IMR-90 (cell line): Measurements from ENCODE around the gene FGF2. TPM values are rescaled to one million over a fixed set of nuclear protein-coding genes. Genes with fewer than 3 reads are reported as not detected.

ENCODE experiments used
- ATAC-seq: fragments of 200-7000 bp; cut with Tn5 transposase; 2 replicates; pipeline ENCODE4 v1.9.1; 2020; ENCODE audit warnings: low read depth, mild to moderate bottlenecking, moderate library complexity
- BruUV-seq: library from RNA; stranded (reverse); fragments of 400-500 nt; replicated peaks from 2 replicates; lab custom pipeline; 2021; lab: Mats Ljungman, UMichigan
- CTCF ChIA-PET: fragments of 300-600 bp; formaldehyde crosslinking; extraction: SDS; loops from one replicate; lab custom pipeline; 2021; ENCODE audit warnings: antibody characterized with exemption; lab: Yijun Ruan, JAX
- POLR2A ChIA-PET: fragments of 300-600 bp; sonication (Branson Sonifier 250); formaldehyde crosslinking; loops from one replicate; lab custom pipeline; 2022; ENCODE audit warnings: antibody characterized with exemption; ENCODE audit not compliant: unreplicated experiment; lab: Charles Lee
- DNase-seq: peaks from one replicate; pipeline ENCODE4 v3.0.0; 2013
- H2AFZ ChIP-seq: replicated peaks from 2 replicates; pipeline ENCODE3; 2013; ENCODE audit warnings: low read length, mild to moderate bottlenecking; ENCODE audit not compliant: poor library complexity
- H2AK5ac ChIP-seq: 2 replicates; pipeline ENCODE4 v1.6.1; 2013; ENCODE audit warnings: low read depth, low read length, inconsistent platforms
- H2AK9ac ChIP-seq: replicated peaks from 2 replicates; pipeline ENCODE3; 2013; ENCODE audit warnings: mild to moderate bottlenecking, low read depth, low read length, moderate library complexity; ENCODE audit not compliant: poor library complexity
- H2BK120ac ChIP-seq: 2 replicates; pipeline ENCODE4 v1.6.1; 2013; ENCODE audit warnings: low read depth, low read length, inconsistent platforms
- H2BK15ac ChIP-seq: 3 replicates; pipeline ENCODE4 v1.6.1; 2013; ENCODE audit warnings: low read depth, low read length, inconsistent platforms
- H2BK20ac ChIP-seq: 2 replicates; pipeline ENCODE4 v1.6.1; 2013; ENCODE audit warnings: low read depth, mild to moderate bottlenecking, inconsistent platforms, low read length, moderate library complexity
- H2BK5ac ChIP-seq: 2 replicates; pipeline ENCODE4 v1.6.1; 2013; ENCODE audit warnings: mild to moderate bottlenecking, low read depth, low read length, inconsistent platforms; ENCODE audit not compliant: poor library complexity, severe bottlenecking
- H3K14ac ChIP-seq: replicated peaks from 2 replicates; pipeline ENCODE4 v1.6.1; 2013; ENCODE audit warnings: low read depth, low read length, inconsistent platforms
- H3K18ac ChIP-seq: 2 replicates; pipeline ENCODE4 v1.6.1; 2013; ENCODE audit warnings: low read depth, low read length, control low read depth
- H3K23ac ChIP-seq: 2 replicates; pipeline ENCODE4 v1.6.1; 2013; ENCODE audit warnings: low read depth, low read length, inconsistent platforms
- H3K27ac ChIP-seq: 2 replicates; pipeline ENCODE4 v1.5.1; 2013; ENCODE audit warnings: mild to moderate bottlenecking, control low read depth, low read length; ENCODE audit not compliant: insufficient read depth
- H3K27me3 ChIP-seq: 2 replicates; pipeline ENCODE4 v1.6.1; 2013; ENCODE audit warnings: low read length; ENCODE audit not compliant: control insufficient read depth, insufficient read depth
- H3K36me3 ChIP-seq: 2 replicates; pipeline ENCODE4 v1.6.1; 2013; ENCODE audit warnings: low read length, mixed read lengths; ENCODE audit not compliant: control insufficient read depth, insufficient read depth
- H3K4ac ChIP-seq: 2 replicates; pipeline ENCODE4 v1.6.1; 2013; ENCODE audit warnings: low read depth, low read length, inconsistent platforms
- H3K4me1 ChIP-seq: 2 replicates; pipeline ENCODE4 v1.6.1; 2013; ENCODE audit warnings: low read length, mixed read lengths; ENCODE audit not compliant: control insufficient read depth, insufficient read depth
- H3K4me2 ChIP-seq: 2 replicates; pipeline ENCODE4 v1.6.1; 2013; ENCODE audit warnings: low read depth, mild to moderate bottlenecking, control low read depth, low read length, moderate library complexity
- H3K4me3 ChIP-seq: 2 replicates; pipeline ENCODE4 v1.5.1; 2013; ENCODE audit warnings: low read depth, mild to moderate bottlenecking, control low read depth, low read length, moderate library complexity; ENCODE audit not compliant: insufficient read depth
- H3K56ac ChIP-seq: 2 replicates; pipeline ENCODE4 v1.6.1; 2013; ENCODE audit warnings: low read length, inconsistent platforms; ENCODE audit not compliant: insufficient read depth; ENCODE audit errors: extremely low read depth
- H3K79me1 ChIP-seq, 2 experiments: 2 replicates each; pipeline ENCODE4 v1.6.1; 2013; ENCODE audit warnings: low read length in 2 of 2, inconsistent platforms in 1 of 2, low read depth in 1 of 2
- H3K9ac ChIP-seq: 2 replicates; pipeline ENCODE4 v1.6.1; 2013; ENCODE audit warnings: low read depth, low read length, control low read depth
- H3K9me1 ChIP-seq: 2 replicates; pipeline ENCODE4 v1.6.1; 2013; ENCODE audit warnings: low read length, inconsistent platforms; ENCODE audit not compliant: insufficient read depth
- H3K9me3 ChIP-seq: 2 replicates; pipeline ENCODE4 v1.6.1; 2013; ENCODE audit warnings: low read length; ENCODE audit not compliant: control insufficient read depth, insufficient read depth
- H4K20me1 ChIP-seq: 2 replicates; pipeline ENCODE4 v1.6.1; 2013; ENCODE audit warnings: low read length, inconsistent platforms; ENCODE audit not compliant: insufficient read depth
- H4K5ac ChIP-seq: 2 replicates; pipeline ENCODE4 v1.6.1; 2013; ENCODE audit warnings: mild to moderate bottlenecking, low read depth, low read length, control low read depth
- H4K8ac ChIP-seq, 2 experiments: 2 replicates each; pipeline ENCODE4 v1.6.1; 2013; ENCODE audit warnings: low read depth in 2 of 2, low read length in 2 of 2, control low read depth in 1 of 2, inconsistent platforms in 1 of 2
- H4K91ac ChIP-seq: 2 replicates; pipeline ENCODE4 v1.6.1; 2013; ENCODE audit warnings: low read depth, low read length, inconsistent platforms; ENCODE audit not compliant: insufficient read depth
- BHLHE40 ChIP-seq: fragments of 150-350 bp; IDR thresholded peaks from 2 replicates; pipeline ENCODE4 v1.6.1; 2016; ENCODE audit warnings: mild to moderate bottlenecking, low read depth, low read length
- CHD1 ChIP-seq: IDR thresholded peaks from 2 replicates; pipeline ENCODE4 v1.6.1; 2012; ENCODE audit warnings: low read depth, low read length, improper control_type of control experiment
- CTCF ChIP-seq: conservative IDR thresholded peaks from 2 replicates; pipeline ENCODE4 v1.5.1; 2012; ENCODE audit warnings: mild to moderate bottlenecking, low read depth, low read length, improper control_type of control experiment
- FOS ChIP-seq: fragments of 150-350 bp; IDR thresholded peaks from 2 replicates; pipeline ENCODE4 v1.6.1; 2016; ENCODE audit warnings: low read depth, low read length
- MAFK ChIP-seq: IDR thresholded peaks from 2 replicates; pipeline ENCODE4 v1.6.1; 2012; ENCODE audit warnings: low read depth, low read length, improper control_type of control experiment
- MAZ ChIP-seq: IDR thresholded peaks from 2 replicates; pipeline ENCODE4 v1.6.1; 2012; ENCODE audit warnings: low read depth, mild to moderate bottlenecking, low read length, improper control_type of control experiment, moderate library complexity, borderline replicate concordance
- NFE2L2 ChIP-seq: fragments of 150-350 bp; IDR thresholded peaks from 2 replicates; pipeline ENCODE4 v1.6.1; 2016; ENCODE audit warnings: low read depth, mild to moderate bottlenecking, low read length
- POLR2A ChIP-seq: IDR thresholded peaks from 2 replicates; pipeline ENCODE4 v1.6.1; 2012; ENCODE audit warnings: mild to moderate bottlenecking, low read depth, low read length
- RAD21 ChIP-seq: IDR thresholded peaks from 2 replicates; pipeline ENCODE4 v1.6.1; 2012; ENCODE audit warnings: low read length, improper control_type of control experiment
- RCOR1 ChIP-seq: IDR thresholded peaks from 2 replicates; pipeline ENCODE4 v1.6.1; 2012; ENCODE audit warnings: mild to moderate bottlenecking, low read length, improper control_type of control experiment; ENCODE audit not compliant: insufficient replicate concordance
- RFX5 ChIP-seq: IDR thresholded peaks from 2 replicates; pipeline ENCODE4 v1.8.0; 2012; ENCODE audit warnings: low read depth, mild to moderate bottlenecking, low read length, moderate library complexity
- SMC3 ChIP-seq: fragments of 150-350 bp; IDR thresholded peaks from 2 replicates; pipeline ENCODE4 v1.6.1; 2016; ENCODE audit warnings: low read depth, mild to moderate bottlenecking, antibody characterized with exemption, low read length, moderate library complexity
- USF2 ChIP-seq: fragments of 150-350 bp; IDR thresholded peaks from 2 replicates; pipeline ENCODE4 v1.6.1; 2017; ENCODE audit warnings: mild to moderate bottlenecking, antibody characterized with exemption, low read length, low read depth
- dilution Hi-C: fragments of 300-500 bp; cut with HindIII; formaldehyde crosslinking; loops from one replicate; pipeline ENCODE4 v1.14.3; 2018; ENCODE audit warnings: low sequenced_read_pairs; ENCODE audit not compliant: unreplicated experiment
- in situ Hi-C: fragments of 300-500 bp; cut with MboI; formaldehyde crosslinking; loops from 3 replicates; pipeline ENCODE4 v1.14.3; 2019; ENCODE audit warnings: low sequenced_read_pairs, inconsistent platforms, mixed read lengths
- intact Hi-C: fragments of 100-400 bp; cut with micrococcal nuclease; formaldehyde crosslinking; loops from 2 replicates; pipeline ENCODE4 v1.10.0; 2022
- polyA plus RNA-seq, 3 experiments: library from polyadenylated mRNA; depleted of rRNA; stranded (reverse); fragments of >200 nt; gene quantifications; 2 replicates each; pipeline ENCODE4 v1.2.3, GENCODE V29; 2012; ENCODE audit warnings: low replicate concordance in 1 of 3
- total RNA-seq: library from RNA; depleted of rRNA; stranded (reverse); fragments of >200 nt; gene quantifications from 2 replicates; pipeline ENCODE4 v1.2.3, GENCODE V29; 2012
- TF ChIP-seq, protein P1 (sequence below): fragments of 150-350 bp; IDR thresholded peaks from 2 replicates; pipeline ENCODE4 v1.6.1; 2016; ENCODE audit warnings: low read depth, mild to moderate bottlenecking, low read length, moderate library complexity, borderline replicate concordance

FGF2 gene
- total and polyA plus RNA-seq, 2 of the 4 experiments (the other 2 are of a cell fraction), result 12.9 to 27.1 TPM

- H4K5ac ChIP-seq, result no peak overlapping the region
- peaks cover 5% of the 10 kb centered on the region; the same call in 1 of the 2 replicates for H3K4me1 ChIP-seq
- H2BK15ac ChIP-seq, result no peak overlapping the region
- POLR2A ChIA-PET, result no interaction called here
- H3K14ac ChIP-seq, result no peak overlapping the region
- peaks cover 22% of the 10 kb centered on the region for H3K36me3 ChIP-seq
- H2BK120ac ChIP-seq, result no peak overlapping the region
- TF ChIP-seq CTCF (no peak), RCOR1 (no peak), NFE2L2 (no peak), RAD21 (no peak), USF2 (no peak), FOS (no peak), SMC3 (no peak), POLR2A (no peak), CHD1 (no peak), RFX5 (no peak), MAFK (no peak), MAZ (no peak), BHLHE40 (no peak)
- TF ChIP-seq, protein P1, sequence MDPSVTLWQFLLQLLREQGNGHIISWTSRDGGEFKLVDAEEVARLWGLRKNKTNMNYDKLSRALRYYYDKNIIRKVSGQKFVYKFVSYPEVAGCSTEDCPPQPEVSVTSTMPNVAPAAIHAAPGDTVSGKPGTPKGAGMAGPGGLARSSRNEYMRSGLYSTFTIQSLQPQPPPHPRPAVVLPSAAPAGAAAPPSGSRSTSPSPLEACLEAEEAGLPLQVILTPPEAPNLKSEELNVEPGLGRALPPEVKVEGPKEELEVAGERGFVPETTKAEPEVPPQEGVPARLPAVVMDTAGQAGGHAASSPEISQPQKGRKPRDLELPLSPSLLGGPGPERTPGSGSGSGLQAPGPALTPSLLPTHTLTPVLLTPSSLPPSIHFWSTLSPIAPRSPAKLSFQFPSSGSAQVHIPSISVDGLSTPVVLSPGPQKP, result no peak
- H3K27ac ChIP-seq, result no peak overlapping the region
- ATAC-seq (no peak), DNase-seq (no peak)
- peaks cover 7% of the 10 kb centered on the region for H3K9me1 ChIP-seq
- H3K9me3 ChIP-seq, result no peaks in the 10 kb centered on the region
- CTCF ChIA-PET, result no interaction called here
- H2AK5ac ChIP-seq, result no peak overlapping the region
- in situ Hi-C loops (no loop called here), intact Hi-C loops (no loop called here), dilution Hi-C loops (no loop called here)
- H4K20me1 ChIP-seq, result peaks cover 3% of the 10 kb centered on the region; the same call in 1 of the 2 replicates
- H4K91ac ChIP-seq, result no peak overlapping the region
- no peak overlapping the region for H3K4me2 ChIP-seq
- H2AFZ ChIP-seq, result no peak overlapping the region
- no peak overlapping the region for H3K4ac ChIP-seq
- H3K9ac ChIP-seq, result no peak overlapping the region
- no peak overlapping the region for H3K18ac ChIP-seq
- H3K4me3 ChIP-seq, result no peak overlapping the region
- H3K23ac ChIP-seq, result no peak overlapping the region
- H3K56ac ChIP-seq, result no peak overlapping the region
- H2BK5ac ChIP-seq, result no peak overlapping the region
- peaks cover 35 to 47% of the 10 kb centered on the region in 2 experiments for H3K79me1 ChIP-seq
- no peak overlapping the region for H4K8ac ChIP-seq
- H3K27me3 ChIP-seq, result no peaks in the 10 kb centered on the region
- H2BK20ac ChIP-seq, result no peak overlapping the region
- no TSS peak for BruUV-seq
- no peak overlapping the region for H2AK9ac ChIP-seq
Measured at GRCh38 chr4:122879001-122879400, 52.4 kb downstream of the FGF2 start.
